ENCODE measurements around the gene DUS2. TPM values are rescaled to one million over a fixed set of nuclear protein-coding genes. Genes with fewer than 3 reads are reported as not detected.

The DUS2 gene
- 1 to 10 TPM; 5.1 to 9.5 (median 6.8) TPM for total RNA-seq
- polyA plus RNA-seq = 4.3 TPM
- long read RNA-seq, donor 1, transcript DUS2-207 (17 exons, 2,310 nt) = major isoform, 11 of 18 reads
- long read RNA-seq, donor 1, partial matches to known transcripts = 0 of 18 reads
- long read RNA-seq, donor 1, other reads (novel, unspliced or antisense) = 5 of 18 reads
- long read RNA-seq, donor 2, partial matches to known transcripts = 0 of 3 reads
- long read RNA-seq, donor 2, other reads (novel, unspliced or antisense) = 2 of 3 reads
- long read RNA-seq, donor 3, transcript DUS2-207 (17 exons, 2,310 nt) = major isoform, 18 of 36 reads
- long read RNA-seq, donor 3, transcript DUS2-201 (16 exons, 1,933 nt) = minor isoform, 6 of 36 reads
- long read RNA-seq, donor 3, partial matches to known transcripts = 1 of 36 reads
- long read RNA-seq, donor 3, other reads (novel, unspliced or antisense) = 11 of 36 reads
- long read RNA-seq, donor 4, partial matches to known transcripts = 0 of 4 reads
- long read RNA-seq, donor 4, other reads (novel, unspliced or antisense) = 2 of 4 reads

- Histone ChIP-seq H3K4me1 (ENCODE audit: control insufficient read depth, insufficient read depth, low read length) (peaks cover 10% of the 10 kb centered on the region), H3K9me3 (ENCODE audit: control insufficient read depth, low read length) (no peaks in the 10 kb centered on the region), H3K27ac (ENCODE audit: low read length) (peak within 1 kb of the TSS; percentile 43), H3K4me3 (ENCODE audit: low read length) (peak within 1 kb of the TSS; percentile 61), H3K27me3 (ENCODE audit: control insufficient read depth, insufficient read depth) (no peaks in the 10 kb centered on the region)
- ATAC-seq = peak; percentile 96 to 97
- under 1% methylated on average over 84 of the region's 84 CpGs for WGBS
- DNase-seq = peak; percentile 91 to 97 (median 97)
- intact Hi-C loops (cut with DNase I) = no loop called here
Measured at GRCh38 chr16:68022728-68023537, at the start of gene DUS2, which contains the start of gene DDX28. Gene DUS2, plus strand, starts transcription at chr16:68023284. Its CDS starts 14,740 bp downstream, at chr16:68038024. Gene DDX28, minus strand, starts transcription at chr16:68023232. Its CDS starts 30 bp downstream, at chr16:68023202.

DNA sequence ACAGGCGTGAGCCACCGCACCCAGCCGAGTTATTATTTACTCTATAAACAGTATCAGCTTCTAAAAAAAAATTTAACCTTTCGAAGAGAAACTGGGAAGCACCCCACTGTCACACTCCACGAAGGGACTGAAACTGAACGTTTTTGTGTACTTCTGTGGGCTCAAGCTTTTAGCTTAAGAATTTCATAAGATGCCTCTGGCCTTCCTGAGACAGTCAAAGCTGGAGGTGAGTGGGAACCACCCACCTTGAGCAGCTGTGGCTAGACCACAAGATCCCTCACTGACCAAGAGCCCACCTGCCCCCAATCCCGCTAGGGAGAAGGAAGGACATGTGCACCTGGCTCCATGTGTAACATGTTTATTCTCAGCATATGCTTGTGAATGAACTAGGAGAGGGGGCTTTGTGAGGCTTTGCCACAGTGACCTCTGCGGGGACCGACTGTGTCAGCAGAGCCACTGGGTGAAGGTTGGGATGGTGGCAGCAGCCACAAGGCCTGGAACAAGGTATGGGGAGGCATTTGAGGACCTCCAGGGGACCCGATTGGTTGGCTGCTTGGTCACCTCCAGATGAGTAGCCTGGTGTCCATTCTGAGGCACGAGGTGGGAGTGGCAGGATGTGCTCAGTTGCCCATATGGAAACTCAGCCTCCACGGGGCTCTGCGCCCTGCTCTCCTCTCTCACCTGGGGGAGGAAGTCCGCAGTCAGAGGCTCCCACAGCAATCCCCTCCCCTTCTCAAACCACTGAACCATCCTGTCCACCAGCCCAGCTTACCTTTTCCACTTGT, 47.6 kb upstream of the DUS2 start:
- Histone ChIP-seq H3K9me3 (ENCODE audit: control insufficient read depth, low read length) (no peaks in the 10 kb centered on the region), H3K27me3 (ENCODE audit: control insufficient read depth, insufficient read depth) (no peaks in the 10 kb centered on the region), H3K4me1 (ENCODE audit: control insufficient read depth, insufficient read depth, low read length) (no peaks in the 10 kb centered on the region), H3K4me3 (ENCODE audit: low read length) (no peak overlapping the region), H3K27ac (ENCODE audit: low read length) (no peak overlapping the region)
- ATAC-seq (no peak), DNase-seq (no peak)
- WGBS = 79% methylated on average over 14 of the region's 14 CpGs
- intact Hi-C loops (cut with DNase I) = no loop called here

DNA sequence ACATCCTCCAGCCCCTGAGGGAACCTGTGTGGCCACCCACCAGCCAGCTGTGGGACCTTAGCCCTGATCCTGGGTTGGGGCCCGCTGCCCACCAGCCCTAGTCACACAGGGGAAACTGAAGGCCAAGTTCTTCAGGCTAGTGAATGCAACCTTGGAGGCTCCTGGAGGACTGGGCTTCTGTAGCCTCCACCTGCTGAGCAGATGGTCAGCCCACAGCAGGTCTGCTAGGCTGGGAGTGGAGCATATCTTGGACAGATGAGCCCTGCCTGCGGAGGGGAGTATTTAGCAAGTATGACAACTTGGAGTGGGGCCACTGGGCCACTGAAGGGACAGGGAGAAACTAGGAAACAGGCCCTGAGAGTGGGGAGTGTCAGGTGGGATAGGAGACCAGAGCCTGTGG, 46.9 kb upstream of the DUS2 start:
- ATAC-seq (peak in 1 of 2 donors; percentile 3), DNase-seq (no peak)
- Histone ChIP-seq H3K4me3 (ENCODE audit: low read length) (no peak overlapping the region), H3K27ac (ENCODE audit: low read length) (no peak overlapping the region), H3K27me3 (ENCODE audit: control insufficient read depth, insufficient read depth) (no peaks in the 10 kb centered on the region), H3K9me3 (ENCODE audit: control insufficient read depth, low read length) (no peaks in the 10 kb centered on the region), H3K4me1 (ENCODE audit: control insufficient read depth, insufficient read depth, low read length) (no peaks in the 10 kb centered on the region)
- intact Hi-C loops (cut with DNase I) = no loop called here
- WGBS = 85% methylated on average over 2 of the region's 2 CpGs

- H3K27me3 ChIP-seq (ENCODE audit: control insufficient read depth, insufficient read depth) = no peaks in the 10 kb centered on the region
- WGBS = 54% methylated on average over 5 of the region's 5 CpGs
- DNase-seq = no peak
- ATAC-seq = peak in 1 of 2 donors; percentile 6
- no peaks in the 10 kb centered on the region for H3K9me3 ChIP-seq (ENCODE audit: control insufficient read depth, low read length)
- intact Hi-C loops (cut with DNase I) = no loop called here
- no peak overlapping the region for H3K27ac ChIP-seq (ENCODE audit: low read length)
- H3K4me1 ChIP-seq (ENCODE audit: control insufficient read depth, insufficient read depth, low read length) = no peaks in the 10 kb centered on the region
- no peak overlapping the region for H3K4me3 ChIP-seq (ENCODE audit: low read length)
Measured at GRCh38 chr16:67977005-67977404, 46.1 kb upstream of the DUS2 start.

DNA sequence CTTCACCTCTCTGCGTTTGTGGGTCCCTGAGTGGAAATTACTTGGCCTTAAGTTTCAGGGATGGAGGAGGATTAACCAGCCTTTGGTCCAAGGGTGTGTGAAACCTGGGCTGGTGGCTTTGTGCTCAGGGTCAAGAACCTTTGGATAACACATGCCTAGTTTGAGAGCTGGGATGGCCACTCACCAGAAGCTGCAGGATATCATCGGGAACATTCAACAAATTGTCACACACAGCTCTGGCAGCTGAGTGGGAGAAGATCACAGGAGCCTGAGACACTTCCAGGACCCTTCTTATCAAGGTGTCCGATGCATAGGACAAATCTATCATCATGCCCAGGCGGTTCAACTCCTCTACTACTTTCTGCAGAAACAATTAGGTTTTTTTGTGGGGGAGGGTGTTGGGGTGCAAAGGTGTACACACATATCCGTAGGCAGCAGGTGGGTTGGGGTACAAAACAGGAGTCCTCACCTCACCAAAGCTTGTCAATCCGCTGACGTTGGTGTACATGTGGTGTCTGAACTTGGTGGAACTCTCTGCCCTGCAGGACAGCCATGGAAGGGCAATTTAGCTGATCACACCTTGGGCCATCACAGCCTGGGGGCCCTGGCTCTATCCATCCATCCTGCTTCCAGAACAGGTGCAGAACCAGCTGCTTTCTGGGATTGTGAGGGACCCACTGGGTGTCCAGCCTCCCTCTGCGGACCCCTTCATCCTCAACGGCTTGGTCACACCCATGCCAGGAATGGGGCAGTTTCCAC, 45.4 kb upstream of the DUS2 start:
- peak in 1 of 2 donors; percentile 69 for ATAC-seq
- 63% methylated on average over 9 of the region's 9 CpGs for WGBS
- DNase-seq = peak in 1 of 3 donors; percentile 11

DNA sequence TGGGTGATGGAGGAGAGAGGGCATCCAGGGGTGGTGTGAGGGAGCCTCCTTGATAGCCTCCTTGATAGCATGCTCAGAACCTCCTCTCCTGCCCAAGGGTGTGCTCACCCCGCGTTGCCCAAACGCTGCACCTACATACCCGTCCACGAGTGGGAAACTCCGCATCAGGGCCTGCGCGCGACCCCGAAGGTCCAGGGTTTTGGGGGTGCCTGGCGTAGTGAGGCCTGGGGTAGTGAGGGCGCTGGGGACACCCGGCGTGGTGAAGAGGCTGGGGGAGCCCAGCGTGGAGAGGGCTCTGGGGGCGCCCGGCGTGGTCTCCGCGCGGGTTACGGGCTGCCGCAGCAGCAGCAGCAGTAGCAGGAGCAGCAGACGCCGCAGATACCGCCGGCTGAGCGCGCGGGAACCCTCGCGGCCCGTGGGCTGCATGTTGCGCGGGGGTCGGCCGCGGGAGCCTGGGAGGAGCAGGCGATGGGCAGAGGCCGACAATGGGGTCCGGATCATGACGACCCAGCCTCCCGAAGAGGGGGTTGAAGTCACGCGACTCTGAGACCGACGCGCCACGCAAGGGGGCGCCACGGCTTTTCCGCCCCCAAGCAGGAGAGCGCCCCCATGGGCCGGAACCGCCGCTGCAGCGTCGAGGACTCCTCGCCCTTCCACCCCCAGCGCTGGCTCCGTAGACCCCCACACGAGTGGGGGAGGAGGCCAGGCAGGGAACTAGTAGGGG, 43.0 kb upstream of the DUS2 start, which contains the start of gene DPEP3:
TSS of gene DPEP3 (minus strand) at position 545 of the 724 bp plus-strand sequence. CDS start at position 426, 119 bp downstream.
- no peaks in the 10 kb centered on the region for H3K27me3 ChIP-seq (ENCODE audit: control insufficient read depth, insufficient read depth)
- H3K4me3 ChIP-seq (ENCODE audit: low read length) = no peak within 1 kb of the TSS
- H3K4me1 ChIP-seq (ENCODE audit: control insufficient read depth, insufficient read depth, low read length) = peaks cover 3% of the 10 kb centered on the region
- H3K9me3 ChIP-seq (ENCODE audit: control insufficient read depth, low read length) = no peaks in the 10 kb centered on the region
- DNase-seq (peak in 1 of 3 donors; percentile 39), ATAC-seq (no peak)
- WGBS = 56% methylated on average over 62 of the region's 62 CpGs
- no peak within 1 kb of the TSS for H3K27ac ChIP-seq (ENCODE audit: low read length)
- intact Hi-C loops (cut with DNase I) = loop anchor here in 1 of 4 donors (10.0 kb wide), 1 partner anchor 65 kb away; no protein-coding TSS in a partner anchor

More for the DNA sequence above, 45.4 kb upstream of the DUS2 start:
- Histone ChIP-seq H3K4me3 (ENCODE audit: low read length) (no peak overlapping the region), H3K27ac (ENCODE audit: low read length) (no peak overlapping the region), H3K27me3 (ENCODE audit: control insufficient read depth, insufficient read depth) (no peaks in the 10 kb centered on the region), H3K9me3 (ENCODE audit: control insufficient read depth, low read length) (no peaks in the 10 kb centered on the region), H3K4me1 (ENCODE audit: control insufficient read depth, insufficient read depth, low read length) (no peaks in the 10 kb centered on the region)
- intact Hi-C loops (cut with DNase I) = no loop called here

GRCh38 chr16:67982011-67982696, 40.9 kb upstream of the DUS2 start:
- no peaks in the 10 kb centered on the region for H3K27me3 ChIP-seq (ENCODE audit: control insufficient read depth, insufficient read depth)
- no peak overlapping the region for H3K4me3 ChIP-seq (ENCODE audit: low read length)
- 95% methylated on average over 49 of the region's 49 CpGs for WGBS
- H3K4me1 ChIP-seq (ENCODE audit: control insufficient read depth, insufficient read depth, low read length) = peaks cover 4% of the 10 kb centered on the region
- no peak overlapping the region for H3K27ac ChIP-seq (ENCODE audit: low read length)
- DNase-seq (peak in 1 of 3 donors; percentile 51), ATAC-seq (no peak)
- H3K9me3 ChIP-seq (ENCODE audit: control insufficient read depth, low read length) = no peaks in the 10 kb centered on the region
- intact Hi-C loops (cut with DNase I) = loop anchor here in 1 of 4 donors (10.0 kb wide), 1 partner anchor 63 kb away; no protein-coding TSS in a partner anchor

- no peaks in the 10 kb centered on the region for H3K9me3 ChIP-seq (ENCODE audit: control insufficient read depth, low read length)
- WGBS = 91% methylated on average over 5 of the region's 5 CpGs
- no peak overlapping the region for H3K27ac ChIP-seq (ENCODE audit: low read length)
- no peaks in the 10 kb centered on the region for H3K27me3 ChIP-seq (ENCODE audit: control insufficient read depth, insufficient read depth)
- intact Hi-C loops (cut with DNase I) = loop anchor here in 1 of 4 donors (10.0 kb wide), 1 partner anchor 58 kb away; no protein-coding TSS in a partner anchor
- no peak overlapping the region for H3K4me3 ChIP-seq (ENCODE audit: low read length)
- ATAC-seq (no peak), DNase-seq (peak in 1 of 3 donors; percentile 20)
- H3K4me1 ChIP-seq (ENCODE audit: control insufficient read depth, insufficient read depth, low read length) = peaks cover 4% of the 10 kb centered on the region
Measured at GRCh38 chr16:67986949-67987348, 36.1 kb upstream of the DUS2 start.

All from right cardiac atrium (tissue), 5 donors.